ENCODE results near the gene FBXO21.

GRCh38 chr12:117147639-117148038, 42.6 kb downstream of the FBXO21 start:
- TF ChIP-seq CTCF (IDR thresholded peaks at IDR 0.05) (no peak), EP300 (IDR thresholded peaks at IDR 0.05) (no peak)
